Heart right ventricle (tissue), 16 donors: ENCODE measurements around the gene SEC61B. TPM values are rescaled to one million over a fixed set of nuclear protein-coding genes. Genes with fewer than 3 reads are reported as not detected.
"Not testable (repeated sequence)": the region's sequence is repeated elsewhere in the genome, so short reads cannot be mapped to it uniquely, and the experiment has no call there.

ENCODE experiments used
- ATAC-seq, 8 donors: fragments of 200-7000 bp; cut with Tn5 transposase; one replicate each; pipeline ENCODE4 v1.9.1; 2020; ENCODE audit warnings: mild to moderate bottlenecking in 8 of 8, moderate library complexity in 8 of 8, moderate number of reproducible peaks in 1 of 8
- DNase-seq, 2 donors: peaks; one replicate each; pipeline ENCODE4 v3.0.0-alpha.2; 2020
- H3K27ac ChIP-seq, 10 donors: fragments of 200-600 bp; sonication (generic) in 2 of 10; one replicate each; pipeline versions ENCODE4 v1.5.0 to v1.8.0; 2020 to 2022; ENCODE audit warnings: mild to moderate bottlenecking in 3 of 10
- H3K27me3 ChIP-seq, 7 donors: fragments of 200-600 bp; one replicate each; pipeline ENCODE4 v1.8.0; 2021 to 2022; ENCODE audit warnings: mild to moderate bottlenecking in 2 of 7
- H3K36me3 ChIP-seq, 9 donors: fragments of 200-600 bp; sonication (generic) in 1 of 9; one replicate each; pipeline versions ENCODE4 v1.5.0 to v1.8.0; 2020 to 2022; ENCODE audit warnings: mild to moderate bottlenecking in 2 of 9
- H3K4me1 ChIP-seq, 9 donors: fragments of 200-600 bp; sonication (generic) in 1 of 9; one replicate each; pipeline versions ENCODE4 v1.5.0 to v1.8.0; 2020 to 2022; ENCODE audit warnings: mild to moderate bottlenecking in 4 of 9
- H3K4me3 ChIP-seq, 10 donors: fragments of 200-600 bp; sonication (generic) in 2 of 10; one replicate each; pipeline versions ENCODE4 v1.5.0 to v1.8.0; 2020 to 2022; ENCODE audit warnings: mild to moderate bottlenecking in 7 of 10, moderate library complexity in 2 of 10
- H3K9me3 ChIP-seq, 11 donors: fragments of 200-600 bp in 10 of 11; sonication (generic) in 2 of 11; one replicate each; pipeline versions ENCODE4 v1.5.0 to v1.8.0; 2013 to 2022; ENCODE audit warnings: mild to moderate bottlenecking in 2 of 11, control low read depth in 1 of 11, moderate library complexity in 1 of 11
- WGBS, 2 donors: extraction: QIAGEN DNeasy Blood & Tissue Kit; methylation state at CpG; one replicate each; pipeline ENCODE4 v1.1.7; 2013; ENCODE audit warnings: inconsistent platforms in 1 of 2; 5-methylcytosine and 5-hydroxymethylcytosine counted together
- intact Hi-C, 10 donors: fragments of 100-400 bp; cut with DNase I; formaldehyde crosslinking; loops; one replicate each; pipeline versions ENCODE4 v1.11.1 to v1.14.2; 2022
- polyA plus RNA-seq, 2 donors: library from polyadenylated mRNA; stranded (reverse); fragments of 200-250 nt; gene quantifications; one replicate each; pipeline ENCODE4 v1.2.3, GENCODE V29; 2013
- total RNA-seq, 10 donors: library from RNA; stranded (reverse); fragmentation: NEBNext Ultra II Directional in 3 of 10; extraction: Animal tissue kit (Norgen Biotek cat#: 25700) in 3 of 10; gene quantifications; one replicate each; pipeline versions ENCODE4 v1.2.1 to v1.2.4, GENCODE V29; 2021 to 2023
- TF ChIP-seq, protein P1 (sequence below), 9 donors: fragments of 200-600 bp; sonication (generic) in 2 of 9; IDR thresholded peaks; one replicate each; pipeline versions ENCODE4 v1.5.0 to v1.8.0; 2021 to 2022; ENCODE audit warnings: antibody characterized with exemption in 9 of 9, mild to moderate bottlenecking in 5 of 9, moderate library complexity in 1 of 9
- donor health status: Arrhythmogenic right ventricular cardiomyopathy.
- donor health status: ischemic (EF 13 %, LVEDD 7.1; RV severe dilation, severe dysfunction).
- donor health status: healthy with polysubstance abuse.
- donor health status: DM: no; HTN: yes; CAD: no.
- donor health status: DM: no; HTN: no; CAD: no.
- donor health status: ischemic (EF 25% LVEDD 6.9; RV normal size, moderate dysfunction).
- donor health status: ischemic (EF 25% LVEDD 5.7; RV mildly dilated, moderate dysfunction).
- donor health status: healthy.
- donor health status: DM: yes; HTN: yes; CAD: no.
- donor health status: Ischemic cardiomyopathy.
- donor health status: ischemic (EF 35%, LVEDD 5.7; RV mildly dilated, moderate dysfunction).
- donor health status: nonischemic (EF 11% LVEDD 7.7; RV severe dilation, severe dysfunction).
- donor health status: DM: yes; HTN: yes; CAD: no.
- donor health status: PGD.
- donor health status: ischemic (EF 29% LVEDD 5.4; RV normal size, mild dysfunction).
- donor health status: nonischemic (EF 23%, LVEDD 6.1; RV moderate dilation, normal function).

The SEC61B gene
- total and polyA plus RNA-seq, 12 donors: 24.1 to 177 (median 37.4) TPM

DNA sequence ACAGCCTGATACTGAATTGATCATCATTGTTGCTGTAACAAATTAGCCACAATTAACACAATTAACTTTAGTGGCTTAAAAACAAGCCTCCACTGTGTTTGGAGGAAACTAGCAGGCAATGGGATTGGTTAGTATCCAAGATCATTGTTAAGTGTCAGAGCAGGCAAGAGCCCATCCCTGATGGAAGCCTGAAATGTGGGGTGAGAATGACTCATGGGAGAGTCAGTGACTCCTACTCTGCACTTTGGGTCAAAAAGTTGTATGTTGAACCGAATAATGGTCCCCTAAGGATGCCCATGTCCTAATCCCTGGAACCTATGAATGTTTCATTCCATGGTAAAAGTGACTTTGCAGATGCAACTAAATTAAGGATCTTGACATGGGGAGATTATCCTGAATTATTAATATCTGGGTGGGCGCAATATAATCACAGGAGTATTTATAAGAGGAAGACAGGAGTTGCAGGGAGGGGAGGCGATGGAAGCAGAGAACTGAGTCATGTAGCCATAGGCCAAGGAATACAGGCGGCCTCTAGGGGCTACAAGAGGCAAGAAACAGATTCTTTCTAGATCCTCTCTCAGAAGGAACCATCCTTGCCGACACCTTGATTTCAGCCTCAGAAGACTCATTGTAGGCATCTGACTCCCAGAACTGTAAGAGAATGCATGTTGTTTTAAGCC, 29.2 kb upstream of the SEC61B start:
- WGBS, 2 donors: 77 to 80% methylated on average over 5 of the region's 5 CpGs
- TF ChIP-seq, protein P1, sequence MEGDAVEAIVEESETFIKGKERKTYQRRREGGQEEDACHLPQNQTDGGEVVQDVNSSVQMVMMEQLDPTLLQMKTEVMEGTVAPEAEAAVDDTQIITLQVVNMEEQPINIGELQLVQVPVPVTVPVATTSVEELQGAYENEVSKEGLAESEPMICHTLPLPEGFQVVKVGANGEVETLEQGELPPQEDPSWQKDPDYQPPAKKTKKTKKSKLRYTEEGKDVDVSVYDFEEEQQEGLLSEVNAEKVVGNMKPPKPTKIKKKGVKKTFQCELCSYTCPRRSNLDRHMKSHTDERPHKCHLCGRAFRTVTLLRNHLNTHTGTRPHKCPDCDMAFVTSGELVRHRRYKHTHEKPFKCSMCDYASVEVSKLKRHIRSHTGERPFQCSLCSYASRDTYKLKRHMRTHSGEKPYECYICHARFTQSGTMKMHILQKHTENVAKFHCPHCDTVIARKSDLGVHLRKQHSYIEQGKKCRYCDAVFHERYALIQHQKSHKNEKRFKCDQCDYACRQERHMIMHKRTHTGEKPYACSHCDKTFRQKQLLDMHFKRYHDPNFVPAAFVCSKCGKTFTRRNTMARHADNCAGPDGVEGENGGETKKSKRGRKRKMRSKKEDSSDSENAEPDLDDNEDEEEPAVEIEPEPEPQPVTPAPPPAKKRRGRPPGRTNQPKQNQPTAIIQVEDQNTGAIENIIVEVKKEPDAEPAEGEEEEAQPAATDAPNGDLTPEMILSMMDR (IDR thresholded peaks at IDR 0.05): no peak
- ATAC-seq (no peak), DNase-seq (no peak)
- H3K27ac ChIP-seq: no peak overlapping the region
- no peaks in the 10 kb centered on the region for H3K4me1 ChIP-seq
- intact Hi-C loops: no loop called here
- H3K36me3 ChIP-seq: no peaks in the 10 kb centered on the region
- H3K4me3 ChIP-seq: no peak overlapping the region
- peaks cover 0 to 5% (median 0%) of the 10 kb centered on the region in 11 donors for H3K9me3 ChIP-seq
- no peaks in the 10 kb centered on the region for H3K27me3 ChIP-seq

DNA sequence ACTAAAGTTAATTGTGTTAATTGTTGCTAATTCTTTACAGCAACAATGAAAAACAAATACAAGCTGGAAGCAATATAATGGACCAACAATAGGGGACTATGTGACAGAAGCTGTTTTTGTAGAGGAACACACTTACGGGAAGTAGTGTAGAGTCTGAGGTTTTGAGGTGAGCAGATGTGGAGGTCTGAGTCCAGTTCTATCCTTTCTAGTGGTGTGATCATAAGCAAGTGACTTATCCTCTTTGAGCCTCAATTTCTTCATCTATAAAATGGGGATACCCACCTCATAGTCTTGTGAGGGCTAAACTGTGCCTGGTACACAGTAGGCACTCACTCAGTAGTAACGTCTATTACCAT, 28.6 kb upstream of the SEC61B start:
- no peak overlapping the region for H3K27ac ChIP-seq
- H3K4me1 ChIP-seq: no peaks in the 10 kb centered on the region
- no peaks in the 10 kb centered on the region for H3K27me3 ChIP-seq
- no peak for DNase-seq
- H3K4me3 ChIP-seq: no peak overlapping the region
- ATAC-seq: no peak
- WGBS, 2 donors: 84 to 94% methylated on average over 2 of the region's 2 CpGs
- TF ChIP-seq, protein P1 (IDR thresholded peaks at IDR 0.05): no peak
- intact Hi-C loops: no loop called here
- peaks cover 0 to 5% (median 0%) of the 10 kb centered on the region in 11 donors for H3K9me3 ChIP-seq
- no peaks in the 10 kb centered on the region for H3K36me3 ChIP-seq

DNA sequence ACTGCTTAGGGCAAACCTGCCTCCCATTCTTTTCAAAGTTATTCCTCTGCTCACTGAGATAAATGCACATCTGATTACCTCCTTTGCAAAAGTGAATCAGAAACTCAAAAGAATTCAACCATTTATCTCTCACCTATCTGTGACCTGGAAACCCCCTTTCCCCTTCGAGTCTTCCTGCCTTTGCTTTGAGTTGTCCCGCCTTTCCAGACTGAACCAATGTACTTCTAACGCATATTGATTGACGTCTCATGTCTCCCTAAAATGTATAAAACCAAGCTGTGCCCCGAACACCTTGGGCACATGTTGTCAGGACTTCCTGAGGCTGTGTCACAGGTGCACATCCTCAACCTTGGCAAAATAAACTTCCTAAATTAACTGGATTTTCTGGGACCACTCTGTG, 25.6 kb upstream of the SEC61B start:
- WGBS, 2 donors: 78 to 79% methylated on average over 5 of the region's 5 CpGs
- DNase-seq, intact Hi-C loops: not testable (repeated sequence)

DNA sequence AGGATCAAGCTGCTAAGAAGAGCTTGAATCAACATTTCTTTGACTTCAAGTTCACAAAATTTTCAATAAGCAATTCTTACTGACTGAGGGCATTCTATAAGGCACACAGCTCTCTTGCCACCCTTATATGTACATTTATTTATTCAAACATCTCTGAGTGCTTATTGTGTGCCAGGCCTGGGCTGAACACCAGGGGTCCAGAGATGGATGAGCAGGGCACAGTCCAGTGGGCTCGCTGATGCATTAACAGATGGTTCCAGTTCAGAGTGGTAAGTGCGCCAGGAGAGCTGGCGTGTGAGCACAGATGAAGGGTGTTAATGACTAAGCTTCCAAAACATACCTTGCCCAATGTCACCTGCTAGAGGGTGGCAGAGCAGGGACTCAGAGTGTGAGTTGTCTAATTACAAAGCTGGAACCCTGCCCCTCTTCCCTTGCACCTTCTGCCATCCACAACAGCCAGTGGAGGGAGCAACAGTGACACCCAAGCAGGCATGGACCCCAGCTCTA, 24.9 kb upstream of the SEC61B start:
- DNase-seq (no peak), ATAC-seq (no peak)
- peaks cover 0 to 5% (median 0%) of the 10 kb centered on the region in 11 donors for H3K9me3 ChIP-seq
- intact Hi-C loops: no loop called here
- no peaks in the 10 kb centered on the region for H3K36me3 ChIP-seq
- H3K4me1 ChIP-seq: no peaks in the 10 kb centered on the region
- TF ChIP-seq, protein P1 (IDR thresholded peaks at IDR 0.05): no peak
- WGBS, 2 donors: 94 to 95% methylated on average over 3 of the region's 3 CpGs
- H3K27ac ChIP-seq: no peak overlapping the region
- H3K27me3 ChIP-seq: no peaks in the 10 kb centered on the region
- H3K4me3 ChIP-seq: no peak overlapping the region

More for the DNA sequence above, 25.6 kb upstream of the SEC61B start:
- not testable (repeated sequence) for ATAC-seq, H3K36me3 ChIP-seq, H3K4me3 ChIP-seq, H3K27ac ChIP-seq, H3K27me3 ChIP-seq, H3K9me3 ChIP-seq, H3K4me1 ChIP-seq

DNA sequence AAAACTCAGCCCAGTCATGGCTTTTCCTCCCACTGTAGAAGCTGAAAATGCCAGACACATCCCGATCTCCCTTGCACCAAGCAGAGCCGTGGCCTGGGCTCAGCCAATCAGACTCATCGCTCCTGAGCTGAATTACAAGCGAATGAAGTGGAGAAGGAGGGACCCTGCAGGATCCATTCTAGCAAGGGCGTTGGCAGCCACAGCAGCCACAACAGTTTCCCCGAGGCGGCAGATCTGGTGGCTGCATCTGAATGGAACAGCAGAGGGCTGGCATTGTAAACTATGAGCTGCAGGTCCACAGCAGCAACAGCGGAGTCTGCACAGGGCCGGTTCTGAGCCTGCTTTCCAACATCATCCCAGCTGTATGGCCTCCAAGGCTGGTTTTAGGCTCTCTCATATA, 24.1 kb upstream of the SEC61B start:
- ATAC-seq (no peak), DNase-seq (no peak)
- Histone ChIP-seq H3K4me1 (no peaks in the 10 kb centered on the region), H3K36me3 (no peaks in the 10 kb centered on the region), H3K27me3 (no peaks in the 10 kb centered on the region), H3K4me3 (no peak overlapping the region), H3K9me3 (peaks cover 0 to 5% (median 0%) of the 10 kb centered on the region in 11 donors), H3K27ac (no peak overlapping the region)
- intact Hi-C loops: no loop called here
- 68 to 78% methylated on average over 9 of the region's 9 CpGs for WGBS, 2 donors
- TF ChIP-seq, protein P1 (IDR thresholded peaks at IDR 0.05): no peak
